Stimulated activated CD8-positive, alpha-beta memory T cell treated with anti-CD3 and anti-CD28 coated beads, Interleukin-7, amount 100 ng/mL, for 24 hours (primary cell): ENCODE results near the gene SLFNL1.
A peak's percentile ranks its signal among the peaks of the same experiment; 100 is the strongest.

ENCODE experiments used
- DNase-seq: peaks from one replicate; pipeline ENCODE4 v3.0.0-alpha.2; 2020; ENCODE audit warnings: low read depth

The SLFNL1 gene

GRCh38 chr1:41020109-41020576 lies 1.4 kb downstream of the SLFNL1 start:
- DNase-seq = no peak

GRCh38 chr1:41019353-41019745 lies 2.2 kb downstream of the SLFNL1 start:
- DNase-seq = no peak

- no peak for DNase-seq
Measured at GRCh38 chr1:41018018-41018410, 3.5 kb downstream of the SLFNL1 start.

GRCh38 chr1:41017141-41018017 lies 4.1 kb downstream of the SLFNL1 start:
- DNase-seq = no peak

GRCh38 chr1:41015897-41016470 lies 5.5 kb downstream of the SLFNL1 start:
- DNase-seq = no peak

- no peak for DNase-seq
Measured at GRCh38 chr1:41015281-41015896, 6.1 kb downstream of the SLFNL1 start.

- no peak for DNase-seq
Measured at GRCh38 chr1:41014871-41015270, 6.7 kb downstream of the SLFNL1 start.

- no peak for DNase-seq
Measured at GRCh38 chr1:41013796-41014195, 7.7 kb downstream of the SLFNL1 start.

GRCh38 chr1:41013024-41013423 lies 8.5 kb downstream of the SLFNL1 start:
- DNase-seq = no peak

GRCh38 chr1:41010345-41010744 lies 11.2 kb downstream of the SLFNL1 start:
- DNase-seq = no peak

- DNase-seq = no peak
Measured at GRCh38 chr1:41009466-41009865, 12.1 kb downstream of the SLFNL1 start.

- DNase-seq = no peak
Measured at GRCh38 chr1:41006942-41007865, 14.3 kb downstream of the SLFNL1 start.

GRCh38 chr1:41005876-41006275 lies 15.6 kb downstream of the SLFNL1 start:
- DNase-seq = no peak

- peak; percentile 81 for DNase-seq
Measured at GRCh38 chr1:41003640-41004220, 17.8 kb downstream of the SLFNL1 start.

- no peak for DNase-seq
Measured at GRCh38 chr1:41003127-41003639, 18.3 kb downstream of the SLFNL1 start.

- no peak for DNase-seq
Measured at GRCh38 chr1:40998668-40999067, 22.9 kb downstream of the SLFNL1 start.

GRCh38 chr1:40997096-40997495 lies 24.4 kb downstream of the SLFNL1 start:
- no peak for DNase-seq

GRCh38 chr1:40989066-40989465 lies 32.5 kb downstream of the SLFNL1 start:
- no peak for DNase-seq

- DNase-seq = no peak
Measured at GRCh38 chr1:40988280-40988679, 33.2 kb downstream of the SLFNL1 start.

GRCh38 chr1:40987439-40988276 lies 33.9 kb downstream of the SLFNL1 start:
- DNase-seq = no peak
